ENCODE measurements around the gene NEK3. TPM values are rescaled to one million over a fixed set of nuclear protein-coding genes. Genes with fewer than 3 reads are reported as not detected.
A peak's percentile ranks its signal among the peaks of the same experiment; 100 is the strongest.
"Not testable (repeated sequence)": the region's sequence is repeated elsewhere in the genome, so short reads cannot be mapped to it uniquely, and the experiment has no call there.

The NEK3 gene
- total RNA-seq, 1 experiment from 2014 or later: 13.3 TPM

GRCh38 chr13:52207896-52208295 lies 48.5 kb upstream of the NEK3 start:
- H3K27ac ChIP-seq (ENCODE audit: insufficient read length, low read depth, low read length); DNase-seq; H2BK120ac ChIP-seq (ENCODE audit: low read depth, low read length, poor library complexity, severe bottlenecking); H3K4me2 ChIP-seq (ENCODE audit: insufficient read depth, insufficient read length, low read length); H3K18ac ChIP-seq (ENCODE audit: insufficient read length, low read depth, low read length); H3K4me1 ChIP-seq (ENCODE audit: insufficient read depth, low read length); H4K8ac ChIP-seq (replicated peaks; ENCODE audit: insufficient read length, low read depth, low read length); H3K27me3 ChIP-seq (ENCODE audit: insufficient read depth, low read length); H2BK15ac ChIP-seq (ENCODE audit: low read depth, low read length); H2BK5ac ChIP-seq (ENCODE audit: insufficient read length, low read length); H3K79me2 ChIP-seq (ENCODE audit: insufficient read depth, low read length); H4K91ac ChIP-seq (ENCODE audit: insufficient read length, low read depth, low read length); H3K4ac ChIP-seq (ENCODE audit: low read depth, low read length); H3K79me1 ChIP-seq (ENCODE audit: insufficient read depth, low read depth, low read length, poor library complexity, severe bottlenecking); H3K4me3 Mint-ChIP-seq; H2BK20ac ChIP-seq (ENCODE audit: low read depth, low read length, poor library complexity, severe bottlenecking); H3K36me3 Mint-ChIP-seq (ENCODE audit: insufficient read depth in 1 of 3, low read depth in 3 of 3); H3K27me3 Mint-ChIP-seq (ENCODE audit: low read depth); H2BK12ac ChIP-seq (ENCODE audit: insufficient read length, low read depth, low read length); H4K5ac ChIP-seq (ENCODE audit: insufficient read length, low read depth, low read length); H3K23ac ChIP-seq (ENCODE audit: insufficient read length, low read depth, low read length); H3K56ac ChIP-seq (ENCODE audit: insufficient read length, low read depth, low read length); H2AFZ ChIP-seq (ENCODE audit: low read length); H3K9ac ChIP-seq (ENCODE audit: extremely low read depth, insufficient read length, low read length); H3T11ph ChIP-seq (ENCODE audit: low read length); H3K23me2 ChIP-seq (ENCODE audit: insufficient read length, low read depth, low read length, poor library complexity, severe bottlenecking); H2AK5ac ChIP-seq (ENCODE audit: insufficient read length, low read length); H3K9me3 ChIP-seq (ENCODE audit: control insufficient read depth, low read depth, low read length); H3K4me1 Mint-ChIP-seq; H4K20me1 ChIP-seq (ENCODE audit: control insufficient read depth, insufficient read depth, insufficient read length); H3K14ac ChIP-seq (ENCODE audit: insufficient read depth, low read length); H3K9me3 Mint-ChIP-seq: not testable (repeated sequence)
- WGBS (ENCODE audit: extremely low coverage, insufficient read length, low lambda C conversion rate): no CpG with 5 or more reads among the region's 3 CpGs
- peak overlapping the region in 1 of 3 experiments; percentile 33; a peak in 1 of 7 replicates for H3K27ac Mint-ChIP-seq

- H2BK20ac ChIP-seq (ENCODE audit: low read depth, low read length, poor library complexity, severe bottlenecking); H2BK5ac ChIP-seq (ENCODE audit: insufficient read length, low read length); H4K5ac ChIP-seq (ENCODE audit: insufficient read length, low read depth, low read length); H3K23ac ChIP-seq (ENCODE audit: insufficient read length, low read depth, low read length); H3K4me2 ChIP-seq (ENCODE audit: insufficient read depth, insufficient read length, low read length); H3K4me3 Mint-ChIP-seq; H3K56ac ChIP-seq (ENCODE audit: insufficient read length, low read depth, low read length); H2BK12ac ChIP-seq (ENCODE audit: insufficient read length, low read depth, low read length); H3K79me2 ChIP-seq (ENCODE audit: insufficient read depth, low read length); H3K4ac ChIP-seq (ENCODE audit: low read depth, low read length); H2BK120ac ChIP-seq (ENCODE audit: low read depth, low read length, poor library complexity, severe bottlenecking); H2BK15ac ChIP-seq (ENCODE audit: low read depth, low read length); H2AFZ ChIP-seq (ENCODE audit: low read length); H3K27ac Mint-ChIP-seq; H3K27me3 ChIP-seq (ENCODE audit: insufficient read depth, low read length); H3K79me1 ChIP-seq (ENCODE audit: insufficient read depth, low read depth, low read length, poor library complexity, severe bottlenecking); H3K14ac ChIP-seq (ENCODE audit: insufficient read depth, low read length); H3K4me1 Mint-ChIP-seq; H3K27ac ChIP-seq (ENCODE audit: insufficient read length, low read depth, low read length); H4K20me1 ChIP-seq (ENCODE audit: control insufficient read depth, insufficient read depth, insufficient read length); H4K91ac ChIP-seq (ENCODE audit: insufficient read length, low read depth, low read length); H3K9me3 ChIP-seq (ENCODE audit: control insufficient read depth, low read depth, low read length); H3K9me3 Mint-ChIP-seq; H3K9ac ChIP-seq (ENCODE audit: extremely low read depth, insufficient read length, low read length); H4K8ac ChIP-seq (replicated peaks; ENCODE audit: insufficient read length, low read depth, low read length); H3K18ac ChIP-seq (ENCODE audit: insufficient read length, low read depth, low read length); H3K27me3 Mint-ChIP-seq (ENCODE audit: low read depth); DNase-seq; H3T11ph ChIP-seq (ENCODE audit: low read length); H2AK5ac ChIP-seq (ENCODE audit: insufficient read length, low read length); H3K4me1 ChIP-seq (ENCODE audit: insufficient read depth, low read length); H3K36me3 Mint-ChIP-seq (ENCODE audit: insufficient read depth in 1 of 3, low read depth in 3 of 3); H3K23me2 ChIP-seq (ENCODE audit: insufficient read length, low read depth, low read length, poor library complexity, severe bottlenecking): not testable (repeated sequence)
- no CpG with 5 or more reads among the region's 2 CpGs for WGBS (ENCODE audit: extremely low coverage, insufficient read length, low lambda C conversion rate)
Measured at GRCh38 chr13:52207337-52207736, 47.9 kb upstream of the NEK3 start.
